Stimulated activated CD8-positive, alpha-beta memory T cell treated with anti-CD3 and anti-CD28 coated beads, Interleukin-7, amount 100 ng/mL, for 24 hours (primary cell): ENCODE measurements around the gene PLLP.

Source experiments
- DNase-seq: peaks from one replicate; pipeline ENCODE4 v3.0.0-alpha.2; 2020; ENCODE audit warnings: low read depth

Gene PLLP

GRCh38 chr16:57225978-57226377 lies 58.5 kb downstream of the PLLP start:
- DNase-seq: no peak

GRCh38 chr16:57224651-57225335 lies 59.7 kb downstream of the PLLP start:
- DNase-seq: no peak

GRCh38 chr16:57223057-57223456 lies 61.4 kb downstream of the PLLP start:
- no peak for DNase-seq

GRCh38 chr16:57216968-57217367 lies 67.5 kb downstream of the PLLP start:
- no peak for DNase-seq

- no peak for DNase-seq
Measured at GRCh38 chr16:57213462-57213861, 71.0 kb downstream of the PLLP start.

- DNase-seq: no peak
Measured at GRCh38 chr16:57209780-57210179, 74.7 kb downstream of the PLLP start.

- DNase-seq: no peak
Measured at GRCh38 chr16:57208926-57209325, 75.5 kb downstream of the PLLP start.
